ENCODE results near the gene PPARG.

PPARG gene

DNA sequence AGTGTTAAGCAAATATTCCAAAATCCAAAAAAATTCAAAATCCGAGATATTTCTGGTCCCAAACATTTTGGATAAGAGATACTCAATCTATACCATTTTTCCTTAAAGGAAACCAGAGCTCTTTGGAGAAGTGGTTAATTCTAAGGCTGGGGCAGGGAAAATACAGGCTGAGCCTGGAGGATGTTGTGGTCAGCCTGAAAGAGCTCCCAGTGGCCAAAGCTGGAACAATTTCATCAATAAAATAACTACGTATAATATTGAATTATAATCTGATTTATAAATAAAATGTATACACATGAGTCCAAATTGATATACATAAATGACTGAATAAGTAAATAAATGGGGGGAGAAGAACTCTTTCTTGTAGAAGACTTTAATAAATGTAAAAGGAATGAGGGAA is 24.6 kb downstream of the PPARG start:
- no peak for DNase-seq

DNA sequence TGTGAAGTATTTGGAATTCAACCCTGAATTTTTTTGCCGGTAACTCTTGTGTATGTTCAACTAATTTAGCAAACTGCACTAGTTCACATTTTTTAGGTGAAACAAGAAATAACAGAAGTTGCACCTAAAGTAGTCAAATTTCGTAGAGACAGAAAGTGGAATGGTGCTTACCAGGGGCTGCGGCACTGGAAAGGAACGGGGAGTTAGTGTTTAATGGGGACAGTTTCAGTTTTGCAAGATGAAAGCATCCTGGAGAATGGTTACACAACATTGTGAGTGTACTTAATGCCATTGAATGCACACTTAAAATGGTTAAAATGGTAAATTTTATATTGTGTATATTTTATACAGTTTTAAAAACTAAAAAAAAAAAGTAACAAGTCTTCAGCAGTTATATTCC is 27.4 kb downstream of the PPARG start:
- no peak for DNase-seq

- no peak for DNase-seq
Measured at GRCh38 chr3:12316729-12317351, 28.0 kb downstream of the PPARG start.

GRCh38 chr3:12317914-12318313 is 29.0 kb downstream of the PPARG start:
- DNase-seq, result no peak

DNA sequence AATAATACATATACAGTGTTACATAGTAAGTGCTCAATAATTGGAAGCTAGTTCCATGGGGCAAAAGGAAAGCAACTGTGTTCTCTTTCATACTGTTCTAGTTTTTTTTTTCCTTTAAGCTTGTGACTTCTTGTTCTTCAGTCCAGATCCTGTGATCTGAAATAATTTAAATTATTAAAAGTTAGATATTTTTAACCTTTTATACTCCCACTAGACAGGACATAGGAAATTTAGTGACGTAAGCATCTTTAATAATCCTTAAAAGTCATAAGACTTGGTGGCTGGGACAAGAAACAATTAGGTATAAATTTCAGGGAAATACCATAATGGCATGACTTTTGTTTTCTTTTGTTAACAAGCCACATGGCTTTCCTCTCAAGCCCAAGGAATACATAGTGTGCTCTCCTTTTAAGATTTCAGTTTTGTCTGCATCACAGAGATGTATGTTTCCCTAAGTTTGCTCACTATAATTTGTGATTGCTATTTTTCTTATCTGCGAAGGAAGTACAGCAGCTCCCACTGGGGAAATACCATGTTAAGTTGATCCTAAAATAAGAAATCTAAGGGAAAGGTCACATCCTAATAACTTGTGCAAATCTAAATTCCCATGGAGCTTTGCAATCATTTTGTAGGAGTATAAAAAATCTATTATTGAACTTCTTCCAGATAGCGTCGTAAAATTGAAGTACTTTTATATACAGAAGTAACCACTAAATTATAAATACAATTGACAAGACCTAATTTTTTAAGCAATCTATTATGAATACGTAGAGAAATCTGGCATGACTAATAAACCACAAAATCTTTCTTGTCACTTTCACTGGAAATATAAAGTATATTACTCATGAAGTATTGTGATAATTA is 30.1 kb downstream of the PPARG start:
- DNase-seq, result no peak

DNA sequence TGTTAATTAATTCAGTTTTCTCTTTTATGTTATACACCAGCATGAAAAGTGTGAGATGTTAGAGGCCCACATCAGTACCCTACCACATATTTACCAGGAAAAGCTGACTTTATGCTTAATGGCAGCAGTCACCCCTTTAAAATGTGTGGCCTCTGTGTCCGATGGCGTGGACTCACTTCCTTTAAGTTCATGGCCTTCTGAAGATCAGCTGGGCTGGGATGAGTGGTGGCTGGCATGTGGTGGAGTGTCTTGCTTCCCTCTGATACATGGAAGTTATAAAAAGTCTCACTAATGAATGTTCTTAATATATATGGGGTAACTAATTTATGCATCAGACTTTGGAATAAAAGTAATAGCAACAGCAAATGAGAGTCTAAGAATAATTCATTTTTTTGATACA is 32.1 kb downstream of the PPARG start:
- DNase-seq, result no peak

- DNase-seq, result no peak
Measured at GRCh38 chr3:12323237-12323636, 34.4 kb downstream of the PPARG start.

GRCh38 chr3:12325586-12326515 is 37.0 kb downstream of the PPARG start:
- no peak for DNase-seq

GRCh38 chr3:12327021-12327420 is 38.2 kb downstream of the PPARG start:
- DNase-seq, result no peak

GRCh38 chr3:12328132-12328836 is 39.4 kb downstream of the PPARG start:
- DNase-seq, result no peak

DNA sequence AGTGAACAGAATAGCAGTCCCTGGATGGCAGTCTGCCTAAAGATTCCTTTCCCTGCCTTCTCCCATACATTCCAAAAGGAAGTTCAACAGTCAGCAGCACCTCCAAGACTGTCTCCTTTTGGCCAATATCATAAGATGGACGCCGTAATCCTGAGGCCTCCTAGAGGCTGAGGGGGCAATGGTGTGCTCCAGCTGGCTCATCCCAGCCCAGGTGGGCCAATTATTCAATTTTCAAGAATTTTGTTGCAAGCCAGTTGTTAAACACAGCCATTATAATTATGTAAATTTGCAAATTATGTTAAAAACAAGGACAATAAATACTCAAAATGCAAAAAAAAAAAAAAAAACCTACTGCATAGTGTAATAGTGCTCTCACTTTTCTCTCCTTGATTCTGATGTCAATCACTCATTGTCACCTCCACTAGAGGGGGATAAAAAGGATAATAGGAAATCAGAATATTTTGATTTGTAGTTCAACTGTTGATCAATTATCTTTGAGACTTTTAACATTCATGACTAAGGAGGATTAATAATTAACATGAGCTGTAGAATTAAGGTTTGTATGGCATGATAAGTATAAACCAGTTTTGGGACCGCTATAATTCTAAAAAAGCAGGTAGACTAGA is 40.1 kb downstream of the PPARG start:
- no peak for DNase-seq

DNA sequence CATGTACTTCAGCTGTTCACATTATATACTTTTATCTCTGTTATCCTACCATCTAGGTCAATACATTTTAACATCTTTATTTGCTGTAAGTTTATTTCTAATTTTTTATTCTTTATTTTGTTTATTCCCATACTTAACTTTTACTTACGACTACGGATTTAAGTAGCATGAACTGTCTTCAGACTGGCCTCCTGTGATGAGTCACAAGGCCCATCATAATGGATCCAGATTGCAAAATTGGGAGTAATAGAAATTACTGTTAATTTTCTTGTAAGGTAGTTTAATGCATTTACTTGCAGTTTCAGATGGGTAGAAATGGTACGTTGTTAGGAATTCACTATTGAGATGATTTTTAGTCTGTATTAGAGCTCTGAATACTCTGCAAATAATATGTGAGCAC is 45.9 kb downstream of the PPARG start:
- no peak for DNase-seq

GRCh38 chr3:12335421-12335820 is 46.6 kb downstream of the PPARG start:
- no peak for DNase-seq

GRCh38 chr3:12336099-12336498 is 47.2 kb downstream of the PPARG start:
- no peak for DNase-seq

GRCh38 chr3:12338595-12339546 is 50.0 kb downstream of the PPARG start:
- no peak for DNase-seq

DNA sequence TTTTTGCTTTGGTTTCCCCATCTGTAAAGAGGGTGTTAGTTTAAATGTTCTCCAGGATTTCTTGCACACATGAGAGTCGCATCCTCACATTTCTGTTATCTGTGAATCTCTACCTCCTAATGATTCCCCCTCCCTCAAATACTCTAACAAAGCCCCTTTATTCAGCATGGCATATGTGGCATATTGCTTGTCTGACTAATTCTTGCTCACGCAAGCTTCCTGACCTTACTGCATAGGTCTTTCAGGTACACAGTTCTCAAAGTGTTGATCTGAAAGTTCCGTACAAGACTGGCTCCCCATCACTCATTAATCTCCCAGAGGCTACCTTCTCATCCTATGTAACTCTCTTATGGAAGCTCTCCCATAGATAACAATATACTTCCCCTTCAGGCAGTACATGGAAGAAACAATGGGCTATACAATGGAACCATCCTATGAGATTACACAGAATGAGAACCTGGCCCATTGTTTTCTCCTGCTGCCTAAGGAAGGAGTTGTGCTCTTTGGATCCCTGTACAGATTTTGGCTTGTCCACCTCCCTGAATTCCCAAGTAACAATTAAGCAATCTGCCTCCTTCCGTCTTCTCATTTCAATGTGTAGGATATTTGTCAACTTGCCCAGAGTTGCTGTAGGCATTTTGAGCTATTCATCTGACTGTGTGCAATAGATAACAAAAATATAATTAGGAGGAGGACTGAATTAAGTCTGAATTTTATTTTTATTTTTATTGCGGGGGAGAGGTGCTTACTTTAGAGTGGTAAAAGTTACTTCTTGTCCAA is 51.0 kb downstream of the PPARG start:
- DNase-seq, result no peak

DNA sequence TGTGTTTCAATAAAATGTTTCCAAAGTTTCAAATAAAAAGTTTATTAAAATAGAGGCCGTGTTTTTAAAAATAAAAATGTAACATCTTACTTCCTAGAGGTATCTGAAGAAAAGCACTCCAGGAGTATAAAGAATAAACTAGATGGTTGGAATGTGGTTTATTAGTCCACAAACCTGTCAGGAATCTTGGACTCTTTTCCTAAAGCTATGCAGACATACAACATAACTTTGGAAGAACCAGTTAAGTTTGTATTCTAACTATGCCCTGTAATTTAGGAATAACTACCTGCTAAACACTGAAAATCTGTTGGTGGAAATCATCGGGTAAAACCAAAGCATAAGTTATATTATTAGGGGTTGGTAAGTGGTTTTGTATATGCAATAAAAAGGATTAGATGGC is 51.6 kb downstream of the PPARG start:
- DNase-seq, result no peak

DNA sequence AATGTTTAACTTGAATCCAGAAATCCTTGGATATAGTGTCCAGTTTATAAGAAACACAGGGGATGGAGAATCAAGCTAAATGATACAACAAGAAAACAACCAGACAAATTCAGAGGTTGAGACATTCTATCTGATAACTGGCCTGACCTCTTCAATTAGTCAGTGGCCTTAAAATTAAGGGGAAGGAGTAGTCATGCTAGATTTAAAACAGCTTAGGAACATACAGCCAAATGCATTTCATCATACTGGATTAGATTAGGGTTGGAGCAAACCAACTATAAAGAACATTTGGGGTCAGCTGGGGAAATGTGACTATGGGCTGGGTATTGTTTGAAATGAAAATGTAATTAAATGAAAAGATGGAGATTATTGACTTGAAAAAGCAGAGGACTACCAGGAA is 53.3 kb downstream of the PPARG start:
- no peak for DNase-seq

DNA sequence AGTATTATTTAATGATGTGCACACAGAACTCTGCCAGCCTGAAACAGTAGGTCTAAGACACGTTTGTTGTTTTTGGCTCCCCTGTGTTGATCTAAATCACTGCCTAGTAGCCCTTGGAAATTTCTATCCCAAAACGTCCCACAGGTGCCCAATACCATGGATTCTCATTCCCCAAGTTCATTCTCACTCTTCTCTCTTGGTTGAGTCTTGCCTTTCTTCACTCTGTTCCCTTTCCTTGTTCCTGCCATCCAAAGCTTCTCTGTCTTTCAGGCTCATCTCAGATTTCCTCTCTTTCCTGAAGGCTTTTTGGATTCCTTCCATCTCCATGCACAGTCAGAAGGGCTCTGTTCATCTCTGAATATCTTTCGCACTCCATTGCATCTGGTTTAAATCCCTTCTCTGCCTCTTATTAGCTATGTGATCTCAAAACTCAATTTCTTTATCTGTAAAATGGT is 54.2 kb downstream of the PPARG start:
- no peak for DNase-seq

- DNase-seq, result no peak
Measured at GRCh38 chr3:12345141-12345561, 56.3 kb downstream of the PPARG start.

All from activated T-cell treated with anti-CD3 and anti-CD28 coated beads for 4 hours (primary cell).